Adrenal gland (tissue), 12 donors: ENCODE measurements around the gene CPT1C. TPM values are rescaled to one million over a fixed set of nuclear protein-coding genes. Genes with fewer than 3 reads are reported as not detected.

Experiments
- DNase-seq, 7 donors: peaks; one replicate each; pipeline ENCODE4 v3.0.0-alpha.2; 2019 to 2020
- H3K27ac ChIP-seq, 5 donors: fragments of 200-600 bp; sonication (generic) in 4 of 5; 1 replicate in 3 of 5; 2 replicates in 2 of 5; pipeline versions ENCODE4 v1.5.1 to v1.8.0; 2016 to 2020; ENCODE audit warnings: mild to moderate bottlenecking in 1 of 5
- H3K27me3 ChIP-seq: fragments of 200-600 bp; 2 replicates; pipeline ENCODE4 v1.8.0; 2021
- H3K36me3 ChIP-seq, 2 donors: fragments of 200-600 bp; replicated peaks in 1 of 2; 1 replicate in 1 of 2; 2 replicates in 1 of 2; pipeline versions ENCODE4 v1.5.1 to v1.8.0; 2018 to 2022
- H3K4me1 ChIP-seq, 2 donors: fragments of 200-600 bp; replicated peaks in 1 of 2; 1 replicate in 1 of 2; 2 replicates in 1 of 2; pipeline versions ENCODE4 v1.5.1 to v1.8.0; 2018 to 2021
- H3K4me3 ChIP-seq, 4 donors: fragments of 200-600 bp; sonication (generic) in 3 of 4; one replicate each; pipeline ENCODE4 v1.5.1; 2016 to 2018
- H3K9me3 ChIP-seq, 3 donors: fragments of 200-600 bp; sonication (generic) in 1 of 3; replicated peaks in 1 of 3; 1 replicate in 2 of 3; 2 replicates in 1 of 3; pipeline versions ENCODE4 v1.5.1 to v1.8.0; 2016 to 2021
- POLR2A ChIP-seq, 2 donors: fragments of 450-650 bp; IDR thresholded peaks; one replicate each; pipeline ENCODE4 v1.6.1; 2017; ENCODE audit warnings: antibody characterized with exemption in 2 of 2, mild to moderate bottlenecking in 2 of 2, moderate library complexity in 1 of 2
- WGBS, 4 donors: extraction: QIAGEN DNeasy Blood & Tissue Kit in 2 of 4; methylation state at CpG; one replicate each; pipeline versions ENCODE4 v1.1.5 to v1.1.7; 2013 to 2017; 5-methylcytosine and 5-hydroxymethylcytosine counted together
- intact Hi-C, 2 donors: fragments of 100-400 bp; cut with DNase I; formaldehyde crosslinking; loops; one replicate each; pipeline versions ENCODE4 v1.14.1 to v1.15.0; 2022 to 2023
- polyA plus RNA-seq, 3 donors: library from polyadenylated mRNA; stranded (reverse); fragments of 200-250 nt in 2 of 3; fragments of 350-450 nt in 1 of 3; fragmentation: Illumina TruSeq in 1 of 3; extraction: RNeasy Lipid Tissue Mini Kit (QIAGEN cat#74804) in 1 of 3; gene quantifications; one replicate each; pipeline ENCODE4 v1.2.3, GENCODE V29; 2013 to 2014
- total RNA-seq, 9 donors: library from RNA; depleted of rRNA in 4 of 9; stranded (reverse); fragments of >200 nt in 4 of 9; fragments of 120-200 nt in 1 of 9; fragmentation: NEBNext Ultra II Directional in 1 of 9; extraction: Animal tissue kit (Norgen Biotek cat#: 25700) in 1 of 9; gene quantifications; one replicate each; pipeline versions ENCODE4 v1.1.0 to v1.2.4, GENCODE V29; 2013 to 2023
- TF ChIP-seq, protein P1 (sequence below), 6 experiments: fragments of 450-650 bp in 4 of 6; fragments of 200-600 bp in 2 of 6; sonication (generic) in 1 of 6; IDR thresholded peaks; 1 replicate in 5 of 6; 2 replicates in 1 of 6; pipeline versions ENCODE4 v1.5.1 to v1.8.0; 2016 to 2021; ENCODE audit warnings: antibody characterized with exemption in 6 of 6, mild to moderate bottlenecking in 2 of 6, moderate library complexity in 1 of 6
- donor health status: healthy with polysubstance abuse.
- donor health status: Bipolar disorder and iron deficiency.
- donor health status: DM: yes; HTN: yes; CAD: no.
- donor health status: DM: no; HTN: no; CAD: no.
- donor health status: DM: no; HTN: no; CAD: no.
- donor health status: DM: yes; HTN: yes; CAD: no.

The CPT1C gene
- total and polyA plus RNA-seq, 12 donors: 2.4 to 55.7 (median 5.9) TPM; not detected in 1

DNA sequence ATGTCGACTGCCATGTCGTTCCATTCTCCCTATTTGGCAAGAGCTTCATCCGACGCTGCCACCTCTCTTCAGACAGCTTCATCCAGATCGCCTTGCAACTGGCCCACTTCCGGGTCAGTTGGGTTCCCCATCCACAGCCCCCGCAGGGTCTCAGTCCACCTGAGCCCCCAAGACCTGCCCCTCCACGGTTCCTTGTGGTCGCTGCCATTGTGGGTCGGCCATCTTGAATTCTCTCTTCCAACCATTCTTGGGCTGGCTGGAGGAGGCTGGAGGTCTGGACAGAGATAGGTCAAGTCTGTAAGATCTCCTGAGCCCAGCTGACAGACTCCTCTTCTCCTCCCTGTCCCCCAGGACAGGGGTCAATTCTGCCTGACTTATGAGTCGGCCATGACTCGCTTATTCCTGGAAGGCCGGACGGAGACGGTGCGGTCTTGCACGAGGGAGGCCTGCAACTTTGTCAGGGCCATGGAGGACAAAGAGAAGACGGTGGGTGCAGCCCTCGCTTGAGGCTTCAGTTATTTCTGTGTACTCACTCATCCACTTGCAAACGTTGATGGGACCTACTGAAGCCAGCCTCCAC lies 19.5 kb downstream of the CPT1C start:
- 70 to 82% (median 76%) methylated on average over 18 to 20 of the region's 20 CpGs for WGBS, 4 donors
- H3K4me1 ChIP-seq: no peaks in the 10 kb centered on the region
- no peaks in the 10 kb centered on the region for H3K9me3 ChIP-seq
- H3K4me3 ChIP-seq: no peak overlapping the region
- H3K27ac ChIP-seq: no peak overlapping the region
- peak in 1 of 7 donors; percentile 41 for DNase-seq
- intact Hi-C loops: no loop called here
- no peaks in the 10 kb centered on the region for H3K36me3 ChIP-seq
- TF ChIP-seq, protein P1, sequence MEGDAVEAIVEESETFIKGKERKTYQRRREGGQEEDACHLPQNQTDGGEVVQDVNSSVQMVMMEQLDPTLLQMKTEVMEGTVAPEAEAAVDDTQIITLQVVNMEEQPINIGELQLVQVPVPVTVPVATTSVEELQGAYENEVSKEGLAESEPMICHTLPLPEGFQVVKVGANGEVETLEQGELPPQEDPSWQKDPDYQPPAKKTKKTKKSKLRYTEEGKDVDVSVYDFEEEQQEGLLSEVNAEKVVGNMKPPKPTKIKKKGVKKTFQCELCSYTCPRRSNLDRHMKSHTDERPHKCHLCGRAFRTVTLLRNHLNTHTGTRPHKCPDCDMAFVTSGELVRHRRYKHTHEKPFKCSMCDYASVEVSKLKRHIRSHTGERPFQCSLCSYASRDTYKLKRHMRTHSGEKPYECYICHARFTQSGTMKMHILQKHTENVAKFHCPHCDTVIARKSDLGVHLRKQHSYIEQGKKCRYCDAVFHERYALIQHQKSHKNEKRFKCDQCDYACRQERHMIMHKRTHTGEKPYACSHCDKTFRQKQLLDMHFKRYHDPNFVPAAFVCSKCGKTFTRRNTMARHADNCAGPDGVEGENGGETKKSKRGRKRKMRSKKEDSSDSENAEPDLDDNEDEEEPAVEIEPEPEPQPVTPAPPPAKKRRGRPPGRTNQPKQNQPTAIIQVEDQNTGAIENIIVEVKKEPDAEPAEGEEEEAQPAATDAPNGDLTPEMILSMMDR (IDR thresholded peaks at IDR 0.05): no peak
- TF ChIP-seq POLR2A (IDR thresholded peaks at IDR 0.05): no peak
- no peaks in the 10 kb centered on the region for H3K27me3 ChIP-seq

DNA sequence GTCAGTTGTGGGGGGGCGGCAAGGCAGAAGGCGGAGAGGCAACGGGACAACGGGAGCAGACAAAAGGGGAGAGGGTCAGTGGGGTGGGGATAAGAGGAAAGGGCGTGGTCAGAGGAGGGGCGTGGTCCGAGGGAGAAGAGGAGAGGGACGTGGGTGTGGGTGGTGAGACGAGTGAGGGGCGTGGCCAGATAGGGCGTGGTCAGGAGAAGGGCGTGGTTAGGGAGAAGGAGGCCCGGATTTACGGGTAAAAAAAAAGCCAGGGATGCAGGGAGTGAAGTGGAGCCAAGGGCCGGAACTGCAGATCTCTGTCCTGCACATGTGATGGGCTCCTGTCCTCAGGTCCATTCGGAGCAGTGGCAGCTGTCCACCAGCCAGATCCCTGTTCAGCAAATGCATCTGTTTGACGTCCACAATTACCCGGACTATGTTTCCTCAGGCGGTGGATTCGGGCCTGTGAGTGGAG lies 21.5 kb downstream of the CPT1C start:
- Histone ChIP-seq H3K4me3 (no peak overlapping the region), H3K9me3 (no peaks in the 10 kb centered on the region), H3K27ac (no peak overlapping the region), H3K36me3 (no peaks in the 10 kb centered on the region), H3K4me1 (no peaks in the 10 kb centered on the region), H3K27me3 (no peaks in the 10 kb centered on the region)
- intact Hi-C loops: no loop called here
- DNase-seq: peak in 4 of 7 donors; percentile 26 to 64 (median 40)
- WGBS, 4 donors: 49 to 68% (median 61%) methylated on average over 18 to 20 of the region's 20 CpGs
- TF ChIP-seq, protein P1 (IDR thresholded peaks at IDR 0.05): no peak
- no peak for TF ChIP-seq POLR2A (IDR thresholded peaks at IDR 0.05)

DNA sequence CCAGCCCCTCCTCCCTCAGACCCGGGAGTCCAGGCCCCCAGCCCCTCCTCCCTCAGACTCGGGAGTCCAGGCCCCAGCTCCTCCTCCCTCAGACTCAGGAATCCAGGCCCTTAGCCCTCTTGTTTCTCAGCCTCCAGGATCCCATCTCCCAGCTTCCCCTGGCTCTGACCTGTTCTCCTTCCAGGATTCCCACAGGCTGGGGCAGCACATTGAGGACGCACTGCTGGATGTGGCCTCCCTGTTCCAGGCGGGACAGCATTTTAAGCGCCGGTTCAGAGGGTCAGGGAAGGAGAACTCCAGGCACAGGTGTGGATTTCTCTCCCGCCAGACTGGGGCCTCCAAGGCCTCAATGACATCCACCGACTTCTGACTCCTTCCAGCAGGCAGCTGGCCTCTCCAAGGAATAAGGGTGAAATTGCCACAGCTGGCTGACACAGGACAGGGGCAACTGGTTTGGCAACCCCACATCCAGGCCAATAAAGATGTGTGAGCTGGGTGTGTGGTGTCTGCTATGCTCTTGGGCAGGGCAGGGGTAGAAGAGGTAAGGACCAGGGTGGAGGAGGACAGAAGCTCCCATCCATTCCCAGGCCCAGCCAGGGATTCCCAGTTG lies 22.4 kb downstream of the CPT1C start:
- no peaks in the 10 kb centered on the region for H3K9me3 ChIP-seq
- intact Hi-C loops: no loop called here
- H3K27ac ChIP-seq: no peak overlapping the region
- 65 to 87% (median 77%) methylated on average over 7 to 8 of the region's 8 CpGs for whole genome bisulfite sequencing, 4 donors
- H3K36me3 ChIP-seq: no peaks in the 10 kb centered on the region
- no peaks in the 10 kb centered on the region for H3K27me3 ChIP-seq
- H3K4me3 ChIP-seq: no peak overlapping the region
- H3K4me1 ChIP-seq: no peaks in the 10 kb centered on the region
- TF ChIP-seq POLR2A (IDR thresholded peaks at IDR 0.05): no peak
- TF ChIP-seq, protein P1 (IDR thresholded peaks at IDR 0.05): no peak
- DNase-seq: no peak

GRCh38 chr19:49716154-49716553 lies 25.2 kb downstream of the CPT1C start:
- no peak for TF ChIP-seq POLR2A (IDR thresholded peaks at IDR 0.05)
- TF ChIP-seq, protein P1 (IDR thresholded peaks at IDR 0.05): no peak
- H3K4me1 ChIP-seq: no peaks in the 10 kb centered on the region
- DNase-seq: no peak
- H3K9me3 ChIP-seq: no peaks in the 10 kb centered on the region
- no peaks in the 10 kb centered on the region for H3K36me3 ChIP-seq
- no peak overlapping the region for H3K4me3 ChIP-seq
- no peaks in the 10 kb centered on the region for H3K27me3 ChIP-seq
- H3K27ac ChIP-seq: no peak overlapping the region
- intact Hi-C loops: no loop called here
- WGBS, 4 donors: 74 to 79% (median 76%) methylated on average over 3 of the region's 3 CpGs
